Hippocampal formation (tissue), 2 donors: ENCODE results near the gene TXNRD2.

Source experiments
- DNase-seq, 2 donors: peaks; one replicate each; lab custom pipeline; 2025; lab: John Stamatoyannopoulos, UW

The TXNRD2 gene

DNA sequence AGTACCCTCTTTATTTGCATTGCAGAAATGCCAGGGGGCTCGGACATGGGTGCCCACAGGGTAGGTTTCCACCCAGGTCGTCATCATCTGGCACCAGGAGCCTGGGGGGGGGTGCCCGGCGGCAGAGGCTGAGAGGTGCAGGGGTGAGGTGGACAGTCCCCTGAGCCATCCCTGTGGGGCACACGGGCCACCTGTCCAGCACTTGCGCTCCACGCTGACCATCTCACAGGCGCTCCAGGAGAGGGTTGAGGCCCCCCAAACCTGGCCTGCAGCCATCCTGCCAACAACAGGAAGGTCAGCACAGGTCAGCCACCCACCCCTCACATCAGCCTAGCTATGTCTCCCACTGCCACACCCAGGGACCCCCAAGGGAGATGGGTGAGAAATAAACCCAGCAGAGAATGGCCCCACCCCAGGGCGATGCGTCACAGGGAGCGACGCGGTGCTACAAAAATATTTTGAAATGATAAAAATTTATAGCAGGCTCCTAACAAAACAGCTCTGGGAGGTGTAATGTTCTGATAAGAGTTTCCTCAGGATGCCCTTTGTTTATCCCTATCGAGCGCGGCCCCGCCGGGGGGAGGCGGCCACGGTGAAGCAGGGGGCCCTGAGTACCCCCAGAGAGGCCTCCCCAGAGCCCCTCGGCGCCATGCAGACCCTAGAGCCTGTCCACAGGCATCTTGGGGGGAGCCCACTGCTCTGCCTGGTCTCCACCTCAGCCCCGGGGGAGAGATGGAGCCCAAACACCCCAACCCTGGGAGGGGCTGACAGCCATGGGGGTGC is 65.9 kb downstream of the TXNRD2 start:
- no peak for DNase-seq

DNA sequence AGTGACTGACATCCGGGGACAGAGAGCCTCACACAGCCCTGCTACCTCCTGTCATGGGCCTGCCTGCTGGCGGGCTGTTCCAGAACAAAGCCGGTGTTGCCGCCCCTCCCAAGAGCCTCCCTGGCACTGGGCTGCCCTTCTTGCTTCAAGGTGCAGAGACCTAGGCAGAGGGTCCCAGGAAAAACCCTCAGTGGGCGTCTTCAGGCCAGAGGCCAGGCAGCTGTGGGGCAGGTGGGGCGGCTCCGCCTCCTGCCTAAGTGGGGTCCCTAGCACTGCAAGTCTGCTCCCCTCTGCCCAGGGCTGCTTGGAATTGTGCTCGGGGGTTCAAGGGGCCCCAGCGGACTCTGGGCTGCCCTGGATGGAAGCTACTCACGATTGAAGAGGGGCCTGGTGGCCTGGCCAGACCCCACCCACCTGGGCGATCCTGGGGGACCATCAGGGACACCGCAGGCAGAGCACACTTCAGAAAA is 66.5 kb downstream of the TXNRD2 start:
- DNase-seq = no peak

DNA sequence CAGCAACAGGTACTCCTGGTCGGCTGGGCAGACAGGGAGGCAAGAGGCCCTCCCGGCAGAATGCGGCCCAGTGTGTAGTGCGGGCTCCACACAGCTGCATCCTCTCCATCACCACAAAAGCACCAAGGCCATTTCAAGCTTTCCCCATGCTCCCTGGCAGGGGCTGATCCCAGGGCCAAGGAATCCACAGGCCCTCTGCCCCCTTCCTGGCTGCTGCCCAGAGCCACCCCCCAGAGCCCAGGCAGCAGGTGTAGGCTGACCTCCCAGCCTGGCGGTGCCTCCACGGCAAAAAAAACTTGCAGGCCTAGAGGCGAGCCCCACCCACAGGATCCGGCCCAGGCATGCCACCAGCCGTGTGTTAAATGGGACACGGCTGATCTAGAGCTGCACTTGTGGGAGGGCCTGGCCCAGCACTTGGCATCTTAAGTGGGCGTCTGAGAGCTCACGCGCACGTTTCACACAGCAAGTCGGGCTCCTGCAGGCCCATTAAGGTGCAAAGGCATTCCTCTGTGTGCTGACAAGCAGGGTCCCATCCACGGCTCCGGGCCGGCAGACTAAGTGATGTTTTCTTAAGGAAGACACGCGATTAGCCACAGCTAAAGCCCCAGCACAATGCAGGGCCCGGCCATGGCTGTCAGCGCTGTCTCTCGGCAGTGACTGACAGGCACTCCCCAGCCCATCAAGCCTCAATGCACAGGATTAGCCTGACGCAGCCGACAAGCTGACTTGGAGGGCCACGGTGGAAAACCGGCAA is 67.1 kb downstream of the TXNRD2 start:
- DNase-seq = no peak

DNA sequence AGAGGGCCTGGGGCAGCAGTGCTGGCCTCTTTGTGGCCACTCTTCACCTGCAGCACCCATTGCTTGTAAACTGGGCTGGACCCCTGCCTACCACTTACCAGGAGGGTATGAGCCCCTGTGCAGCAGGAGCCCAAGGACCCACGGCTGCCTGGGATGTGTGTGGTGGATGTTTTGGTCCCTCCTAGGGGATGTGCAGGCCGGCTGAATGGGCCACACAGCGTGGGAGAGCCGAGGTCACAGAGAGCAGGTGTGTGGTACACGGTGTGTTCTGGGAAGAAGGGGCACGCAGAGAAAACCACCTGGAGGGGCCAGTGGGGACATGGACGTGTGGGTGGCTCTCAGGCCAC is 67.7 kb downstream of the TXNRD2 start:
- DNase-seq = no peak

DNA sequence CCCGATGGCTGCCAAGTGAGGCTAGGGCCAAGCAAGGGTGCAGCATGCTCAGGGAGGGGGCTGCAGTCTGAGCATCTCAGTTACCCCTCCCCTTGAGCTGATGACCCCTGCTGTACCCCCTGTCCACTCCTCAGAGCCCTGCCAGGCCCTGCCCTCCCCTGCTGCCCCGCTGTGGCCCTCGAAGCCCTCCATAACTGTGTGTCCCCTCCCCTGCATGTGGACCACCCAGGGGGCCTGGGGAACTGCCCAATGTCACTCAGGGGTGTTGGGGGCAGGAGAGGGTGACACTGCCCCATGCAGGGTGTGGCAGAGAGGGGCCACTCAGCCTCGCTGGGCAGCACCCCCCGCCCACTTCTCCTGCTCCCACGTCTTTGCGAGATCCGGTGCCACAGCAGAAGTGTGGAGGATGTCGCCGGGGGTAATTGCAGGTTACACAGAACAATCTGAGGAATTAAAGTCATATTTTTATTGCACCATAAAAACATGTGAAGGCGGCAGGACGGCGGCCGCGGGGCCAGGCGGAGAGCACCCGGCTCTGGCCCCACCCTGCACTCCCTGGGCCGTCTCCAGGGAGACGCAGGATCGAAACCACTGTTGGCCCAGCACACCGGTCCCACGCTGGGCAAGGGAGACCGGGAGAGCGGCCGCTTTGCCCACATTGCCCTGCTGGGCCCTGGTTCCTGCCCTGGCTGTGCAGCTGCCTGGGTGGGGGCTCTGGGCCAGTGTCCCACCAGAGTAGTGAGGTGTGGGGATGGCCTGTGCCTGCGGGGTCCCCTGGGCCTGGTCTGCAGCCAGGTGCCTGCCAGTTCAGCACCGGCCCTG is 68.3 kb downstream of the TXNRD2 start:
- no peak for DNase-seq

DNA sequence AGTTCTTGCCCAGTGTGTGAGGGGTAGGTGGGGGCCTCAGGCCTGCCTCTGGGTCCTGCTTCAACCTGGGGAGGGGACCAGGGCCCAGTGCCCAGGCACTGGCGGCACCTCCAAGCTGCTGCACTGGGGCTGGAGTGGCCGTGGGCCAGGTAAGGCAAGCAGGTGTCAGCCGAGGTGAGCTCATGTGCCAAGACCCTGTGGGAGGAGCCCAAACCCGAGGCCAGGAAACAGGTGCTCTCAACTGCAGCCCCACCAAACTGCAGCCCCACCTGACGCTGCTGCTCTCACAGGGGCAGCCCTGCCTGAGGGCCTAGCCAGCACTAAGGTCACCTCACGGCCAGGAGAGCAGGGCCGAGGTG is 68.9 kb downstream of the TXNRD2 start:
- no peak for DNase-seq

DNA sequence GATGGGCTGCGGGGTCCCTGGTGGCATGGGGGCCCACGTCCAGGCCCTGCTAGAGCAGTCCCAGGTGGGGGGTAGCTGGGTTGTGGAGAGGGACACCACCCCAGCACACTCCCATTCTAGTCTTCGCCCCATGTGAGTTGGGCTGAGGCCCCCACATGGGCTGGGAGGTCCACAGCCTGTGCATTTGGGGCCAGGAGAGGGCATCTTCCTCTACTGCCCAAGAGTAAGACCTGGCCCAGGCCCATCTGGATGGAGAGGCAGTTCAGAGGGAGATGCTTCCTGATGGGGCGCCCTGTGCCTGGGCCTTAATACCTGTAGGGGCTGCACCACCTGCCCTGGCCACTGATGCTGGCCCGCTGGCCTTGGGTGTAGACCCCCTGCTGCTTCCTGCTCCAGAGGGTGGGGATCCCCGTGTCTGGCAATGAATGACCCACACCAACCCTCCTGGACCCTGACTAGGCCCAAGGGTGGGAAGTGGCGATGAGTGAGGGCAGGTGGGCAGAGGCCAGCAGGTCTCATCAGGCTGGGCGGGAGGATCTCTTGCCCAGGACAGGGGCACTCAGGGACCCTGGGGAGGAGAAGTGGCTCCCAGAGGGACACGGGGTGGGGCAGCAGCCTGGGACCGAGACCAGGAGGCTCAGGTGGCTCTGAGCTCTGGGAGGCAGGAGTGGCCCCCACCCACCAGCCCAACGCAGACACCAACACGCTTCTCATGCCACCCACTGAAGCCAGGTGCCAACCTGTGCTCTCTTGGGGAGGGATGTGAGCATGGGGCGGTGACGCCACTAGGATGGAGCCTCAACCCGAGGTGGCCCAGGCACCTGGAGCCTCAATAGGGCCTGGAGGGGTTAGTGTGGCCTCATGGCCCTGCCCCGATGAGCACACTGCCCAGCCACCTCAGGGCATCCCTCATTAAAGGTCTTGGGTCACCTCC is 69.5 kb downstream of the TXNRD2 start:
- no peak for DNase-seq

DNA sequence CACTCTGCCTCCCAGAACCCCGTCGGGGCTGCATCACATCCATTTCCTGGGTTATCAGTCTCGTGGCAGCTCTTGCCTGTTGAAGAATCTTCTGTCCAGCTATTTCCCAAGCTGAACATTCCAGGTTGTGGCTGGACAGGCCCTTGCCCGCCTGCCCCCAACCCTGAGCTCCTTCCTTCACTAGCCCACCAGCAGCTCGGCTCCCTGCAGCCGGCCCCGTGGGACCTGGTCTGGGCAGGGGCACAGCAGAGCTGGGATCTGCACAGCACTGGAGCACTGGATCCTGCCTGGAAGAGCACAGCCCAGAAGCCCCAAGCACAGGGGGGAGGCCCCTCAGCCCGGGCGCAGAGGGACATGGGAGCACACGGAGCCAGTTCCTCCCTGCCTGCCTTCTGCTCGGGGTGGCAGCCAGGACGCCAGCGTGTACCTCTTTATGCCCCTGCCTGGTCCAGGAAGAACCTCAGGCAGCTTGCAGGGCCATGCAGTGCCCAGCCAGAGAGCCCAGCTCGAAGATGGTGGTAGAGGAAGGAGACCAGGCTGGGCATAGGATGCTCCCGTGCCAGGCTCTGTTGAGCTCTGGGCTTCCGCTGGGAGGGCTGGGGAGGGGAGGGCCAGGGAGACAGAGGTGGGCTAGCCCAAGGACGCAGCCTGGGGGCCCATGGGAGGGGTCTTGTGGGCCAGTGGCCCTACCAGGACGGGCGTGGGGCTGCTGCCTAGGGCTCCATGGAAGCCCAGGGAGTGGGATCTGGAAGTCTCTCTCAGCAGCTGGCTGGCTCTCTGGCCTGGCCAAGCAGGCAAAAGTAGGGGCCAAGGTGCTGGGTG is 70.4 kb downstream of the TXNRD2 start:
- no peak for DNase-seq

DNA sequence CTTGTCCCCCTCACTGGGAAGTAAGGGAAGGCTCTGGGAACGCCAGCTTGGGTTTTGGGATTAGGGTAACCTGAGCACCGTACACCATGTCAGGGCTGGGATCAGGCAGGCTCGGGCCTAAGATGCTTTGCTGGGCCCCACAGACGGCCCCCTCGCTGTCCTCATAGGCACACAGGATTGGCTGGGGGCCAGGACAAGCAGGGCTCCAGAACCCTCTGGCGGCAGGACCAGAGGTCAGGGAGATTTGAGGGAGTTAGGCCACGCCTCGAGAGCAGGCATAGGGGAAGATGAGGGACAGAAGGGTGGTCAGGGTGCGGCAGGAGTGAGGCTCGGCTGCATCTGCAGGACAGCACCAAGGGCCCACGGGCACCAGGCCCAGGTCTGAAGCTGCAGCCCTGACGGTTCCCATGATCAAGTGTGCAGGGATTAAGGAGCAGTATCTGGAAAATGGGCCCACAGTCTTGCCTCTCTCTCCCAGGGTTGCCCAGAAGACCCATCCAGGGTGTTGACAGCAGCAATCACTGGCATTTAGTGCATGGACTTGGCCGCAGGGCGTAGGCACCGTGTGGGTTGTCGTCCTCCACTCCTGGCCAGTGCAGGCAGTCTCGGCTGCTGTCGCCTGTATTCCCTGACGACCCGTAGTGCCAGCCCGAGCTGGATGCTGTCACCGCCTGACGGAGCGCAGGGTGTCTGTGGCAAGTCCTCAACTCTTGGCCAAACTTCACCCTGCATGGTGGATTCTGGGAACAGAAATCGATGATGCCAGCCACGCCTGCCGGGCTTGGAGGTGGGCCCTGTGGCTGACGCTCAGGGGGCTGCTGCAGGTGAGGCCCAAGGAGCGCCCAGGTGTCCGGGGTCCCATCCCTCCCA is 71.2 kb downstream of the TXNRD2 start:
- no peak for DNase-seq

DNA sequence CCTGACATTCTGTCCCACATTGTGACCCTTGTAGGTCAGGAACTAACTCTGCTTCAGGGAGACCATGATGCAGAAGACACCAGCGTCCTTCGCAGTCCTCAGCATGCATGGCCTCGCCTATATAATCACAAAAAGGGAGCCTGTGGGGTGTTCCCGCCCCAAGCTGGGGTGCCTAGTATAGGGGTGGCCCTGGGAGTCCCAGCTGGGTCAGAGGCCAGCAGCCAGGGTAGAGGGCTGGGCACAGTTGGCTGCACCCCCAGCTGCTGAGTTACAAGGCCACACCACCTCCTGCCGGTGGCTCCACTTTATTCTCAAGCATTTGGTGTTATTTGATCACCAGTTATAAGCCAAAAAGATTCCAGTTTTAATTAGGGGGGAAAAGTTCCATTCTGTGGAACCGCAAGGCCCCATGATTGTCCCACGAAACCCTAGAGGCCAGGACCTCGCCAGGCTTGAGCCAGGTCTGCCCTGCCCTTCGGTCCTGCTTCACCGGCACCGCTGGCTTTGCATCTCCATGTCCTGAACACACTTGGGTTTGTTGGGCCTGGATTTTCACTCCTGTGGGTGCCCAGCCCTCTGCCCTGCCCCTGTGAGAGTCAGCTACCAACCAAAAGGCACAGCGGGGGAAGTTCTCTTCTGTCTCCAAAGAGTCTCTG is 72.0 kb downstream of the TXNRD2 start:
- DNase-seq = no peak

DNA sequence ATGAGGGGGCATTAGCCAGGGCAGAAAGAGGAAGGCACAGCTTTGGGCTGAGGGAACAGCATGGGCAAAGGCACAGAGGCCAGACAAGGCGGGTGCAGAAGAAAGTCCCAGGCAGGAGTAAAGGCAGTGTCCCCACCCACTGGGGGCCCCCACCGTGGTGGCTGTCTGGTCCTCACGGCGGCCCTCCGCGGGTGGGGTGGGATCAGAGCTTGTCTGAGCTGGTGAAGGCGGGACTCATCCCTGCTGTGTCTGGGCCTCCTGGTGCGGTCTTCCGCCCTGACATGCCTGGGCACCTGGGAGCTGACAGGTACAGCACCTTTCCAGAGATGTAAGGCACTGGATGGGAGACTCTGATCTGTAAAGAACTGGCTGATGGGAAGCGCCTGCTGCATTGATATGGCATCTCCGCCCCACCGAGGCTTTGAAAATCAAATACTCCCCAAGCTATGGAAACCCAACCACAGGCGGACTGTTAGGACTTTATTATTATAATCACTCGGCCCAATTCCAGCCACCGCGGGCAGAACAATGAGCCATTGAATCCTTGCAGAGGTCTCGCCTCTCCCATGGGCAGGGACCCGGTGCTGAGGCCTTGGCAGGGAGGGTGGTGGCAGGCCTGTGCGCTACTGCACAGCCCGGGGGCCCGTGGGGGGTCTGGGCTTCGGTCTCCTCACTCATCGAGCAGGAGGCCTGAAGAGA is 72.7 kb downstream of the TXNRD2 start:
- peak; percentile 6 to 58 for DNase-seq

DNA sequence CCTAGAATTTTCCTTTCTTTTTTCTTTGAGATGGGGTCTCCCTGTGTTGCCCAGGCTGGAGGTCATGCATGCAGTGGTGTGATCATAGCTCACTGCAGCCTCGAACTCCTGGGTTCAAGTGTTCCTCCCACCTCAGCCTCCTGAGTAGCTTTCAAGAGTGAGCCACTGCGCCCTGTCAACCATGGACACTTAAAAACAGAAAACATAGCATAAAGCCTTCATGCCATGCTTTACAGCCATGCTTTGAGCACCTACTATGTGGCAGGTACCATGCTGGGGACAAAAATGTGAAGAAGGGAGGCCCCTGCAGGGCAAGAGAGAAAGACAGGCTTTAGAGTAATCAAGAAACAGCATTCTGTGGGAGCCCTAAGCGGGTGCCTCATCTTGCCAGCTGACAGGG is 73.3 kb downstream of the TXNRD2 start:
- no peak for DNase-seq

DNA sequence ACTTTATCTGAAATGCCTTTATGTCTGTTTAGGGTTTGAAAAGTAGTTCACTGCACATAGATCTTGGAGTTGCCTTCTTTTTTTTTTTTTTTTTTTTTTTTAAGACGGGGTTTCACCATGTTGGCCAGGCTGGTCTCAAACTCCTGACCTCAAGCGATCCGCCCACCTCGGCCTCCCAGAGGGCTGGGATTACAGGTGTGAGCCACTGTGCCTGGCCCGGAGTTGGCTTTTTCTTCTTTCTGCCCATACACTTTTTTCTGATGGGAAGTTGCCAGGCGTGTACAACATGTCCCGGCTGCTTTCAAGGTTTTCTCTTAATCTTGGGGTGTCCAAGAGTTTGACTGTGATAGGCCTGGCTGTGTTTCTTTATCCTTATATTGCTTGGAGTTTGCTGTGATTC is 74.0 kb downstream of the TXNRD2 start:
- DNase-seq = no peak

DNA sequence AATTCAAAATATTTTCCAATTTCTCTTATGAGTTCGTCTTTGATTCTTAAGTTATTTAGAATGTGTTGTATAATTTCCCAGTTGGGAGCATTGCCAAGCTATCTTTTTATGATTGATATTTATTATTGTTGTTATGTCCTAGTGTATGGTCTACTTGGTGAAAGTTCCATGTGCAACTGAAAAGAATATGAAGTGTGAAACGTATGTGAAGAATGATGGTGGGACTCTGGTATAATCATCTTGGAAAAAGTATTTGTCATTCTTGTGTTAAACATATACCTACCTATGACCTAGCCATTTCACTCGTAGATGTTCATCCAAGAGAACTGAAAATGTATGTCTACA is 75.0 kb downstream of the TXNRD2 start:
- no peak for DNase-seq

DNA sequence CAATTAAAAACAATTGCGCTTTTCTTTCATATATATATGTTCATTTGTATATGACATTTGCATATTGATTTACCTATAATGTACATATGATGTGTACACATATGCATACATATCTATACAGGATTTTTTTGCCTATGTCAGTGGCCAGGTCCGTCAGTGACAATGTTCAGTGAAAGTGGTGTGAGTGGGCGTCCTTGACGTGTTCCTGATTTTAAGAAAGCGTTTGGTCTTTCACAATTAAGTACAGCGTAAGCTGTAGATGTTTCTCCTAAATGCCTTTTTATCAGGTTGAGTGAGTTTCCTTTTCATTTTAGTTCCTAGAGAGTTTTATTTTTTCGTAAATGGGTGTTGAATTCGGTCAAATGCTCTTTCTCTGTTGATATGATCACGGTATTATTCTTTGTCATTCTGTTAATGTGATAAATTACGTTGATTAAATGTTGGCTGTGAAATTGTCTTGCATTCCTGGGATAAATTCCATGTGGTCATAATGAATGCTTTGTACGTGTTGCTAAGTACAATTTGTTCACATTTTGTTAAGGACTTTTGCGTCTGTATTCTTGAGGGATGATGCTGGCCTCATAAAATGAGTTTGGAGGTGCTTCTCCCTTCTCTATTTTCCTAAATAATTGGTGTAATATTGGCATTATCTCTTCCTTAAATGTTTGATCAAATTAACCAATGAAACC is 76.3 kb downstream of the TXNRD2 start:
- no peak for DNase-seq

DNA sequence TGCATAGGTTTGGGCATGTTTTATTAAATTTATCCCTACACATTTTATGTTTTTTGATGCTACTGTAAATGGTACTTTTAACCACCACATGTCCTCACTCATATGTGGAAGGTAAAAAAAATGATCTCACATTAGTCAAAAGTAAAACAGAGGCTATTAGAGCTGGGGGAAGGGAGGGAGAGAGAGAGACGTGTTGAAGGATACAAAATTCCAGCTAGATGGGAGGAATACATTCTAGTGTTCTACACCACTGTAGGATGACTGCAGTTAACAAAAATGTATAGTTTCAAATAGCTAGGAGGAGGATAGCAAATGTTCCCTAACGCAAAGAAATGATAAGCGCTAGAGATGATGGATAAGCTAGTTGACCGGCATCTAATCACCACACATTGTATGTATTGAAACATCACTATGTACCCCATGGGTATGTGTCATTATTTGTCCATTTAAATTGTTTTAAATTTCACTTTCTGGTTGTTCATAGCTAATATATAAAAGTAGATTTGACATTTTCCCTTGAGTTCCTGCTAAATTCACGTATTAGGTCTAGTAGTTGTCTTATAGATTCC is 77.0 kb downstream of the TXNRD2 start:
- DNase-seq = no peak

DNA sequence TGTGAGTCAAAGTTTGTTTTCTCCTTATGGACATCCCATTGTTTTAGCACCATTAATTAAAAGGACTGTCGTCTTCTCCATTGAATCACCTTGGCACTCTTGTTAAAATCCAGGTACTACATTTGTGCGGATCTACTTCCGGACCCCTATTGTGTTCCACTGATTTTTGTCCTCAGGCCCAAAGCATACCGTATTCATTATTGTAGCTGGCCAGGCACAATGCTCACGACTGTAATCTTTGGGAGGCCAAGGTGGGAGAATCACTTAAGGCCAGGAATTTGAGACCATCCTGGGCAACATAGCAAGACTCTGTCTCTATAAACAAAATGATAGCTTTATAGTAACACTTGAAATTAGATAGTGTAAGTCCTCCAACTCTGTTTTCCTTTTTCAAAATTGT is 78.0 kb downstream of the TXNRD2 start:
- no peak for DNase-seq
